IMR-90 (cell line): ENCODE results near the gene CDHR2. TPM values are rescaled to one million over a fixed set of nuclear protein-coding genes. Genes with fewer than 3 reads are reported as not detected.

Experiments used
- ATAC-seq: fragments of 200-7000 bp; cut with Tn5 transposase; 2 replicates; pipeline ENCODE4 v1.9.1; 2020; ENCODE audit warnings: low read depth, mild to moderate bottlenecking, moderate library complexity
- BruUV-seq: library from RNA; stranded (reverse); fragments of 400-500 nt; replicated peaks from 2 replicates; lab custom pipeline; 2021; lab: Mats Ljungman, UMichigan
- CTCF ChIA-PET: fragments of 300-600 bp; formaldehyde crosslinking; extraction: SDS; loops from one replicate; lab custom pipeline; 2021; ENCODE audit warnings: antibody characterized with exemption; lab: Yijun Ruan, JAX
- POLR2A ChIA-PET: fragments of 300-600 bp; sonication (Branson Sonifier 250); formaldehyde crosslinking; loops from one replicate; lab custom pipeline; 2022; ENCODE audit warnings: antibody characterized with exemption; ENCODE audit not compliant: unreplicated experiment; lab: Charles Lee
- DNase-seq: peaks from one replicate; pipeline ENCODE4 v3.0.0; 2013
- H2AFZ ChIP-seq: replicated peaks from 2 replicates; pipeline ENCODE3; 2013; ENCODE audit warnings: low read length, mild to moderate bottlenecking; ENCODE audit not compliant: poor library complexity
- H2AK5ac ChIP-seq: 2 replicates; pipeline ENCODE4 v1.6.1; 2013; ENCODE audit warnings: low read depth, low read length, inconsistent platforms
- H2AK9ac ChIP-seq: replicated peaks from 2 replicates; pipeline ENCODE3; 2013; ENCODE audit warnings: mild to moderate bottlenecking, low read depth, low read length, moderate library complexity; ENCODE audit not compliant: poor library complexity
- H2BK120ac ChIP-seq: 2 replicates; pipeline ENCODE4 v1.6.1; 2013; ENCODE audit warnings: low read depth, low read length, inconsistent platforms
- H2BK15ac ChIP-seq: 3 replicates; pipeline ENCODE4 v1.6.1; 2013; ENCODE audit warnings: low read depth, low read length, inconsistent platforms
- H2BK20ac ChIP-seq: 2 replicates; pipeline ENCODE4 v1.6.1; 2013; ENCODE audit warnings: low read depth, mild to moderate bottlenecking, inconsistent platforms, low read length, moderate library complexity
- H2BK5ac ChIP-seq: 2 replicates; pipeline ENCODE4 v1.6.1; 2013; ENCODE audit warnings: mild to moderate bottlenecking, low read depth, low read length, inconsistent platforms; ENCODE audit not compliant: poor library complexity, severe bottlenecking
- H3K14ac ChIP-seq: replicated peaks from 2 replicates; pipeline ENCODE4 v1.6.1; 2013; ENCODE audit warnings: low read depth, low read length, inconsistent platforms
- H3K18ac ChIP-seq: 2 replicates; pipeline ENCODE4 v1.6.1; 2013; ENCODE audit warnings: low read depth, low read length, control low read depth
- H3K23ac ChIP-seq: 2 replicates; pipeline ENCODE4 v1.6.1; 2013; ENCODE audit warnings: low read depth, low read length, inconsistent platforms
- H3K27ac ChIP-seq: 2 replicates; pipeline ENCODE4 v1.5.1; 2013; ENCODE audit warnings: mild to moderate bottlenecking, control low read depth, low read length; ENCODE audit not compliant: insufficient read depth
- H3K27me3 ChIP-seq: 2 replicates; pipeline ENCODE4 v1.6.1; 2013; ENCODE audit warnings: low read length; ENCODE audit not compliant: control insufficient read depth, insufficient read depth
- H3K36me3 ChIP-seq: 2 replicates; pipeline ENCODE4 v1.6.1; 2013; ENCODE audit warnings: low read length, mixed read lengths; ENCODE audit not compliant: control insufficient read depth, insufficient read depth
- H3K4ac ChIP-seq: 2 replicates; pipeline ENCODE4 v1.6.1; 2013; ENCODE audit warnings: low read depth, low read length, inconsistent platforms
- H3K4me1 ChIP-seq: 2 replicates; pipeline ENCODE4 v1.6.1; 2013; ENCODE audit warnings: low read length, mixed read lengths; ENCODE audit not compliant: control insufficient read depth, insufficient read depth
- H3K4me2 ChIP-seq: 2 replicates; pipeline ENCODE4 v1.6.1; 2013; ENCODE audit warnings: low read depth, mild to moderate bottlenecking, control low read depth, low read length, moderate library complexity
- H3K4me3 ChIP-seq: 2 replicates; pipeline ENCODE4 v1.5.1; 2013; ENCODE audit warnings: low read depth, mild to moderate bottlenecking, control low read depth, low read length, moderate library complexity; ENCODE audit not compliant: insufficient read depth
- H3K56ac ChIP-seq: 2 replicates; pipeline ENCODE4 v1.6.1; 2013; ENCODE audit warnings: low read length, inconsistent platforms; ENCODE audit not compliant: insufficient read depth; ENCODE audit errors: extremely low read depth
- H3K79me1 ChIP-seq, 2 experiments: 2 replicates each; pipeline ENCODE4 v1.6.1; 2013; ENCODE audit warnings: low read length in 2 of 2, inconsistent platforms in 1 of 2, low read depth in 1 of 2
- H3K9ac ChIP-seq: 2 replicates; pipeline ENCODE4 v1.6.1; 2013; ENCODE audit warnings: low read depth, low read length, control low read depth
- H3K9me1 ChIP-seq: 2 replicates; pipeline ENCODE4 v1.6.1; 2013; ENCODE audit warnings: low read length, inconsistent platforms; ENCODE audit not compliant: insufficient read depth
- H3K9me3 ChIP-seq: 2 replicates; pipeline ENCODE4 v1.6.1; 2013; ENCODE audit warnings: low read length; ENCODE audit not compliant: control insufficient read depth, insufficient read depth
- H4K20me1 ChIP-seq: 2 replicates; pipeline ENCODE4 v1.6.1; 2013; ENCODE audit warnings: low read length, inconsistent platforms; ENCODE audit not compliant: insufficient read depth
- H4K5ac ChIP-seq: 2 replicates; pipeline ENCODE4 v1.6.1; 2013; ENCODE audit warnings: mild to moderate bottlenecking, low read depth, low read length, control low read depth
- H4K8ac ChIP-seq, 2 experiments: 2 replicates each; pipeline ENCODE4 v1.6.1; 2013; ENCODE audit warnings: low read depth in 2 of 2, low read length in 2 of 2, control low read depth in 1 of 2, inconsistent platforms in 1 of 2
- H4K91ac ChIP-seq: 2 replicates; pipeline ENCODE4 v1.6.1; 2013; ENCODE audit warnings: low read depth, low read length, inconsistent platforms; ENCODE audit not compliant: insufficient read depth
- BHLHE40 ChIP-seq: fragments of 150-350 bp; IDR thresholded peaks from 2 replicates; pipeline ENCODE4 v1.6.1; 2016; ENCODE audit warnings: mild to moderate bottlenecking, low read depth, low read length
- MAFK ChIP-seq: IDR thresholded peaks from 2 replicates; pipeline ENCODE4 v1.6.1; 2012; ENCODE audit warnings: low read depth, low read length, improper control_type of control experiment
- RAD21 ChIP-seq: IDR thresholded peaks from 2 replicates; pipeline ENCODE4 v1.6.1; 2012; ENCODE audit warnings: low read length, improper control_type of control experiment
- WGBS, 2 experiments: methylation state at CpG; one replicate each; pipeline versions ENCODE4 v1.1.5 to v1.1.7; 2013; ENCODE audit warnings: missing lambda C conversion rate in 2 of 2; ENCODE audit not compliant: insufficient read length in 1 of 2; ENCODE audit errors: extremely low coverage in 2 of 2; 5-methylcytosine and 5-hydroxymethylcytosine counted together
- dilution Hi-C: fragments of 300-500 bp; cut with HindIII; formaldehyde crosslinking; loops from one replicate; pipeline ENCODE4 v1.14.3; 2018; ENCODE audit warnings: low sequenced_read_pairs; ENCODE audit not compliant: unreplicated experiment
- in situ Hi-C: fragments of 300-500 bp; cut with MboI; formaldehyde crosslinking; loops from 3 replicates; pipeline ENCODE4 v1.14.3; 2019; ENCODE audit warnings: low sequenced_read_pairs, inconsistent platforms, mixed read lengths
- intact Hi-C: fragments of 100-400 bp; cut with micrococcal nuclease; formaldehyde crosslinking; loops from 2 replicates; pipeline ENCODE4 v1.10.0; 2022
- polyA plus RNA-seq, 3 experiments: library from polyadenylated mRNA; depleted of rRNA; stranded (reverse); fragments of >200 nt; gene quantifications; 2 replicates each; pipeline ENCODE4 v1.2.3, GENCODE V29; 2012; ENCODE audit warnings: low replicate concordance in 1 of 3
- total RNA-seq: library from RNA; depleted of rRNA; stranded (reverse); fragments of >200 nt; gene quantifications from 2 replicates; pipeline ENCODE4 v1.2.3, GENCODE V29; 2012

Gene CDHR2
- total and polyA plus RNA-seq, 2 of the 4 experiments (the other 2 are of a cell fraction): not detected

GRCh38 chr5:176543428-176544182, 5.5 kb upstream of the CDHR2 start (continued):
- TF ChIP-seq MAFK (no peak), RAD21 (no peak)

- no peaks in the 10 kb centered on the region; a peak in 1 of 4 replicates for H3K79me1 ChIP-seq
- H3K23ac ChIP-seq: no peak overlapping the region
- no peak overlapping the region for H4K8ac ChIP-seq
- no peak overlapping the region for H3K4ac ChIP-seq
- in situ Hi-C loops: no loop called here
- no peak overlapping the region for H4K5ac ChIP-seq
- peaks cover 9% of the 10 kb centered on the region for H3K4me1 ChIP-seq
- 88% methylated on average over 4 of the region's 6 CpGs; no CpG with 5 or more reads in 1 of the 2 experiments for WGBS, 2 experiments
- no peak overlapping the region for H2BK120ac ChIP-seq
- POLR2A ChIA-PET: no interaction called here
- no peak for ATAC-seq
- no peak overlapping the region for H4K91ac ChIP-seq
- no peaks in the 10 kb centered on the region for H3K9me1 ChIP-seq
- no peak overlapping the region for H3K56ac ChIP-seq
- H2BK5ac ChIP-seq: no peak overlapping the region
- no peak overlapping the region for H3K4me3 ChIP-seq
- intact Hi-C loops: no loop called here
- H3K18ac ChIP-seq: no peak overlapping the region
- dilution Hi-C loops: no loop called here
- H3K9me3 ChIP-seq: no peaks in the 10 kb centered on the region
- no peak overlapping the region for H3K14ac ChIP-seq
- H2AFZ ChIP-seq: no peak overlapping the region
- CTCF ChIA-PET: no interaction called here
- no peaks in the 10 kb centered on the region for H4K20me1 ChIP-seq
- no peak overlapping the region for H2BK20ac ChIP-seq
- no peak overlapping the region for H2AK5ac ChIP-seq
- TF ChIP-seq BHLHE40 (no peak), MAFK (no peak)
- no peak overlapping the region for H2AK9ac ChIP-seq
- no peak overlapping the region for H2BK15ac ChIP-seq
- no TSS peak for BruUV-seq
- DNase-seq: no peak
- no peaks in the 10 kb centered on the region; the same call in 1 of the 2 replicates for H3K27me3 ChIP-seq
- no peak overlapping the region for H3K9ac ChIP-seq
- no peak overlapping the region for H3K4me2 ChIP-seq
- no peak overlapping the region for H3K27ac ChIP-seq
- no peaks in the 10 kb centered on the region for H3K36me3 ChIP-seq
These were observed 3.8 kb upstream of the CDHR2 start for GRCh38 chr5:176545388-176545736.
